Measurements from ENCODE around the gene RARRES2. TPM values are rescaled to one million over a fixed set of nuclear protein-coding genes. Genes with fewer than 3 reads are reported as not detected.
A peak's percentile ranks its signal among the peaks of the same experiment; 100 is the strongest.
"Not testable (repeated sequence)": the region's sequence is repeated elsewhere in the genome, so short reads cannot be mapped to it uniquely, and the experiment has no call there.

The RARRES2 gene
- total and polyA plus RNA-seq, 2 of the 13 experiments (the other 11 are each of a cell fraction or from before 2014, with no cell fraction given): 134 to 172 TPM

DNA sequence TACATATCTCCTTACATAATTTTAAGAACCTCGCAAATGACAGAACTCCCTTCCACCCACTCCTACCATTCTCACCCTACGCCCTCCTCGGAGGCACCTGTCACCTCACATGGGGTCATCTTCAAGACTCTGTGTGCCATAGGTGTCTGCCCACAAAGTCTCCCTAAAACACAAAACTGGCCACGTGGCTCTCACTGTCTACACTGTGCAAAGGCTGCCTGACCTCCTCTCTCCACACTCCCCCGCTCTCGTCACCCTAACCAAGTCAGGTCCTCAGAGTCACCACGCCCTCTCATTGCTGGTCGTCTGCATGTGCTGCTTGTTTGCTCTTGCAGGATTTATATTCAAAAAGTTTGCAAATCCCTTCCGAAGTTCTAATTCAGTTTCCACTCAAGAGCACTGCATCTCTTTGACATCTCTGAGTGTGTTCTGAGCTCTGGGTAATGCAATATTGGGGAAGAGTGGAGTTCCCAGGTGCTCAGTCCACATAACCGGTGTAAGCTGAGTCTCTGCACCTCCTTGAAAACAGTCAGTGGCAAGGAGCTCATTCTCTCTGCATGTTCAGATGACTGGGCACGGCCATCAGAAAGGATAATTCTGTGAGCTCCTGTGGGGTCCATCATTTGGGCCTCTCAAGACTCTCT lies 36.0 kb downstream of the RARRES2 start:
- H4K20me1 ChIP-seq (ENCODE audit: insufficient read depth, low read length); CTCF ChIA-PET (ENCODE audit: low intra/inter-chr PET ratio, low total read pairs); H3K4me2 ChIP-seq (ENCODE audit: low read depth, low read length); in situ Hi-C loops (cut with HindIII; ENCODE audit: extremely low pct_ligation_motif_present, low pct_unique_long_range_greater_than_20kb); FAIRE-seq; H3K36me3 ChIP-seq (replicated peaks in 1 of 2; ENCODE audit: control insufficient read depth in 1 of 2, insufficient read depth in 2 of 2, low read length in 2 of 2); H3K27ac ChIP-seq (ENCODE audit: extremely low read length, insufficient read depth, low read length); BruUV-seq (replicated peaks); H3K27me3 ChIP-seq (ENCODE audit: control insufficient read depth in 1 of 2, insufficient read depth in 2 of 2, low read length in 2 of 2); H3K79me2 ChIP-seq (ENCODE audit: insufficient read depth, low read length); DNase-seq (ENCODE audit: low spot score); H2AFZ ChIP-seq (ENCODE audit: low read length); ATAC-seq; intact Hi-C loops (cut with micrococcal nuclease; ENCODE audit: unreplicated experiment); H3K9me3 ChIP-seq (ENCODE audit: low read length); H3K4me3 ChIP-seq (replicated peaks in 1 of 3; ENCODE audit: insufficient read depth in 1 of 3, low read depth in 2 of 3, low read length in 3 of 3); H3K9ac ChIP-seq (ENCODE audit: insufficient read depth, low read depth, low read length): not testable (repeated sequence)
- 86% methylated on average over 11 of the region's 11 CpGs for WGBS (ENCODE audit: low lambda C conversion rate)
- peaks cover 19% of the 10 kb centered on the region for H3K4me1 ChIP-seq (ENCODE audit: insufficient read depth, low read length)
- POLR2A ChIA-PET: interaction anchor here (0.6 kb wide), 1 partner anchor 11 kb away, joined by 3 read pairs; no protein-coding TSS in a partner anchor

DNA sequence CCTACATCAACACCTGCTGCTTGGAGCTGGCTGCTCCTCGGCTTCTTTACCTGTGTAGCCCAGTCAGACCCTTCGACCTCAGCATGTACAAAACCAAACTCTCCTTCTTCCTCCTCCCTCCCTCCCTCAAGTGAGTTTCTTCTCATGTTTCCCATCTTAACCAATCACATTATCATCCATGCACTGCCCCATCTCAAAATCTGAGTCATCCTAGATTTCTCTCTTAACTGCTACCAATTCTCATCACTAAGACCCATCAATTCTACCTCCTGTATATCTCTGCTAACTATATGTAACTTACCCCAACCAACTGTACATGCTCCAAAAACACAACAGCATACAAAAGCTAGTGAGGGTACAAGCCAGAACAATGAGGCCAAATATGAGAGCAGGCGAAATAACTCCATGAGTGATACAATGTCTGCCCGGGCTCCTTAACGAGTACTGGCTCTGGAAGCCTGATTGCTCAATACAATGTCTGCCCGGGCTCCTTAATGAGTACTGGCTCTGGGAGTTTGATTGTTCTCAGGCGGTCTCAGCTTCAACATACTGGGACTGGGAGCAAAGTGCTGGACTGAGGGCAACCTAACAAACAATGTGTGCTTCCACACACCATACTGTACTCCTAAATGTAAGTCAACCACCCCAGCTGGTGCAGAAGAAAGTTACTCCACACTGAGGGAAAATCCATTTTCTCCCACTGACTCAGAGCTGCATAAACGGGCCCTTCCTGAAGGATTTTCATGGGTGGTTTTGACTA lies 36.8 kb downstream of the RARRES2 start:
- H3K4me1 ChIP-seq (ENCODE audit: insufficient read depth, low read length): peaks cover 19% of the 10 kb centered on the region
- POLR2A ChIA-PET: interaction anchor here (0.6 kb wide), 1 partner anchor 11 kb away, joined by 3 read pairs; no protein-coding TSS in a partner anchor
- H3K79me2 ChIP-seq (ENCODE audit: insufficient read depth, low read length); intact Hi-C loops (cut with micrococcal nuclease; ENCODE audit: unreplicated experiment); H3K27me3 ChIP-seq (ENCODE audit: control insufficient read depth in 1 of 2, insufficient read depth in 2 of 2, low read length in 2 of 2); H3K27ac ChIP-seq (ENCODE audit: extremely low read length, insufficient read depth, low read length); BruUV-seq (replicated peaks); CTCF ChIA-PET (ENCODE audit: low intra/inter-chr PET ratio, low total read pairs); H3K36me3 ChIP-seq (replicated peaks in 1 of 2; ENCODE audit: control insufficient read depth in 1 of 2, insufficient read depth in 2 of 2, low read length in 2 of 2); in situ Hi-C loops (cut with HindIII; ENCODE audit: extremely low pct_ligation_motif_present, low pct_unique_long_range_greater_than_20kb); H3K4me2 ChIP-seq (ENCODE audit: low read depth, low read length); H3K4me3 ChIP-seq (replicated peaks in 1 of 3; ENCODE audit: insufficient read depth in 1 of 3, low read depth in 2 of 3, low read length in 3 of 3); H3K9me3 ChIP-seq (ENCODE audit: low read length); H2AFZ ChIP-seq (ENCODE audit: low read length); H4K20me1 ChIP-seq (ENCODE audit: insufficient read depth, low read length); H3K9ac ChIP-seq (ENCODE audit: insufficient read depth, low read depth, low read length); DNase-seq (ENCODE audit: low spot score): not testable (repeated sequence)
- 49% methylated on average over 6 of the region's 8 CpGs for whole genome bisulfite sequencing (ENCODE audit: low lambda C conversion rate)
- FAIRE-seq: peak; percentile 15
- peak; percentile 77 for ATAC-seq

DNA sequence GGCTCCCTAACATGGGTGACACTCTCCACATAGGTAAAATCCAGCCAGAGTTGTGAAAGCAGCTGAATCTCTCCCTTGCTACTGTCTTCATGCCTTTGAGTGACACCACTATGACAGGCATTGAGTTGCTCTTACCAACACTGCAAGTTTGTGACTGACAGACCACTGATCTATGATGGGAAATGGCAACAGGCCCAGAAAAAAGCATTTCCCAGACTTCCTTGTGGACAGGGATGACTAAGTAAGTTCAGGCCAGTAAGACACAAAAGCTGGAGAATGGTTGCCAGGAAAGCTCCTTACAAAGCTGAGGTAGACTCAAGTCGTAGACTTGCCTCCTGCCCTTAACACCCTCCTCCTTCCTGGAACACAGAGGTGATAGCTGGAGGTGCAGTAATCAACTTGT lies 38.5 kb downstream of the RARRES2 start:
- H3K9ac ChIP-seq (ENCODE audit: insufficient read depth, low read depth, low read length); H3K27ac ChIP-seq (ENCODE audit: extremely low read length, insufficient read depth, low read length); POLR2A ChIA-PET; H3K9me3 ChIP-seq (ENCODE audit: low read length); H3K79me2 ChIP-seq (ENCODE audit: insufficient read depth, low read length); ATAC-seq; H4K20me1 ChIP-seq (ENCODE audit: insufficient read depth, low read length); H3K27me3 ChIP-seq (ENCODE audit: control insufficient read depth in 1 of 2, insufficient read depth in 2 of 2, low read length in 2 of 2); H3K4me3 ChIP-seq (replicated peaks in 1 of 3; ENCODE audit: insufficient read depth in 1 of 3, low read depth in 2 of 3, low read length in 3 of 3); H3K4me2 ChIP-seq (ENCODE audit: low read depth, low read length); in situ Hi-C loops (cut with HindIII; ENCODE audit: extremely low pct_ligation_motif_present, low pct_unique_long_range_greater_than_20kb); intact Hi-C loops (cut with micrococcal nuclease; ENCODE audit: unreplicated experiment); H2AFZ ChIP-seq (ENCODE audit: low read length); BruUV-seq (replicated peaks); CTCF ChIA-PET (ENCODE audit: low intra/inter-chr PET ratio, low total read pairs); DNase-seq (ENCODE audit: low spot score); H3K36me3 ChIP-seq (replicated peaks in 1 of 2; ENCODE audit: control insufficient read depth in 1 of 2, insufficient read depth in 2 of 2, low read length in 2 of 2); FAIRE-seq: not testable (repeated sequence)
- peaks cover 16% of the 10 kb centered on the region for H3K4me1 ChIP-seq (ENCODE audit: insufficient read depth, low read length)
- WGBS (ENCODE audit: low lambda C conversion rate): 86% methylated on average over 1 of the region's 1 CpG

DNA sequence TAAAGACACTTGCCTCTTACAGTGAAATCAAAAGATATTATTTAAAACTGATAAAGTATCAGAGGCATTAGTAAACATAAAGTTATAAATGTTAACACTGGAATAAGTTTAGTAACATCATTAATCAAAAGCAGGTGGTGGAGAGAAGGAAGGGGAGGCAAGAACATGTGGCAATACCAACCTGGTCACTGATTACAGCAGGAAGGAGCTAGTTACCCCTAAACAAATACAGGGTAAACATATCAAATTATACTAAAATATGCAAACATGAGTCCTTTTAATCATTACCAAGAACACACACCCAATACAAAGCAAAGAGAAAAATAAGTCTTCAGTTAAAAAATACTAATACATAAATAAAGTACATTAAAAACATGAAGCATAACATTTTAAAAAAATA lies 43.5 kb downstream of the RARRES2 start:
- H2AFZ ChIP-seq (ENCODE audit: low read length); H3K79me2 ChIP-seq (ENCODE audit: insufficient read depth, low read length); H3K36me3 ChIP-seq (replicated peaks in 1 of 2; ENCODE audit: control insufficient read depth in 1 of 2, insufficient read depth in 2 of 2, low read length in 2 of 2); H3K27me3 ChIP-seq (ENCODE audit: control insufficient read depth in 1 of 2, insufficient read depth in 2 of 2, low read length in 2 of 2); FAIRE-seq; H3K9me3 ChIP-seq (ENCODE audit: low read length); intact Hi-C loops (cut with micrococcal nuclease; ENCODE audit: unreplicated experiment); H3K4me1 ChIP-seq (ENCODE audit: insufficient read depth, low read length); H4K20me1 ChIP-seq (ENCODE audit: insufficient read depth, low read length); ATAC-seq; H3K4me3 ChIP-seq (replicated peaks in 1 of 3; ENCODE audit: insufficient read depth in 1 of 3, low read depth in 2 of 3, low read length in 3 of 3); H3K4me2 ChIP-seq (ENCODE audit: low read depth, low read length); H3K9ac ChIP-seq (ENCODE audit: insufficient read depth, low read depth, low read length); POLR2A ChIA-PET; BruUV-seq (replicated peaks); DNase-seq (ENCODE audit: low spot score); H3K27ac ChIP-seq (ENCODE audit: extremely low read length, insufficient read depth, low read length); CTCF ChIA-PET (ENCODE audit: low intra/inter-chr PET ratio, low total read pairs): not testable (repeated sequence)
- in situ Hi-C loops (cut with HindIII; ENCODE audit: extremely low pct_ligation_motif_present, low pct_unique_long_range_greater_than_20kb): loop anchor here (25.0 kb wide), 1 partner anchor 464 kb away; no protein-coding TSS in a partner anchor

Measured in HepG2 (cell line).